ENCODE results near the gene GMEB2.
A peak's percentile ranks its signal among the peaks of the same experiment; 100 is the strongest.
"Not testable (repeated sequence)": the region's sequence is repeated elsewhere in the genome, so short reads cannot be mapped to it uniquely, and the experiment has no call there.

GMEB2 gene

GRCh38 chr20:63587256-63587655, 39.6 kb downstream of the GMEB2 start:
- no peak for DNase-seq

- no peak for DNase-seq
These were observed 40.1 kb downstream of the GMEB2 start for GRCh38 chr20:63586797-63587196.

GRCh38 chr20:63585616-63586565, 41.0 kb downstream of the GMEB2 start:
- no peak for DNase-seq

GRCh38 chr20:63582382-63583063, 44.4 kb downstream of the GMEB2 start:
- DNase-seq = no peak

GRCh38 chr20:63580796-63581461, 46.0 kb downstream of the GMEB2 start:
- peak; percentile 80 for DNase-seq

- no peak for DNase-seq
These were observed 47.7 kb downstream of the GMEB2 start for GRCh38 chr20:63579017-63579694.

GRCh38 chr20:63578224-63579016, 48.5 kb downstream of the GMEB2 start:
- DNase-seq = no peak

GRCh38 chr20:63577317-63577894, 49.5 kb downstream of the GMEB2 start:
- no peak for DNase-seq

GRCh38 chr20:63576311-63576710, 50.6 kb downstream of the GMEB2 start:
- DNase-seq = no peak

- no peak for DNase-seq
These were observed 51.8 kb downstream of the GMEB2 start for GRCh38 chr20:63574829-63575743.

GRCh38 chr20:63574156-63574828, 52.6 kb downstream of the GMEB2 start, which contains the start of gene HELZ2:
Gene HELZ2 (minus strand): TSS chr20:63574239. CDS start chr20:63572385, 1,854 bp downstream.
- DNase-seq = peak; percentile 67

- DNase-seq = no peak
These were observed 53.2 kb downstream of the GMEB2 start for GRCh38 chr20:63573647-63574131.

- DNase-seq = no peak
These were observed 53.9 kb downstream of the GMEB2 start for GRCh38 chr20:63572788-63573646.

GRCh38 chr20:63572071-63572787, 54.7 kb downstream of the GMEB2 start:
- DNase-seq = no peak

- DNase-seq = not testable (repeated sequence)
These were observed 55.8 kb downstream of the GMEB2 start for GRCh38 chr20:63571087-63571478.

- no peak for DNase-seq
These were observed 56.4 kb downstream of the GMEB2 start for GRCh38 chr20:63570281-63571086.
